Calu3 (cell line): ENCODE data around the gene TMEM178B. TPM values are rescaled to one million over a fixed set of nuclear protein-coding genes. Genes with fewer than 3 reads are reported as not detected.

ENCODE experiments used
- BruUV-seq: library from RNA; stranded (reverse); fragments of 400-500 nt; replicated peaks from 2 replicates; lab custom pipeline; 2021; lab: Mats Ljungman, UMichigan
- CTCF ChIA-PET: fragments of 300-600 bp; sonication (Branson Sonifier 250); formaldehyde crosslinking; loops from one replicate; lab custom pipeline; 2022; ENCODE audit warnings: antibody characterized with exemption; lab: Charles Lee
- DNase-seq: peaks from one replicate; pipeline ENCODE4 v3.0.0; 2022
- H3K27ac Mint-ChIP-seq: one replicate; pipeline ENCODE4 v1.8.0; 2022; ENCODE audit warnings: mixed read lengths; ENCODE audit not compliant: unreplicated experiment
- H3K27me3 Mint-ChIP-seq: one replicate; pipeline ENCODE4 v1.8.0; 2022; ENCODE audit warnings: mixed read lengths; ENCODE audit not compliant: unreplicated experiment
- H3K36me3 Mint-ChIP-seq: one replicate; pipeline ENCODE4 v1.8.0; 2022; ENCODE audit warnings: mild to moderate bottlenecking, moderate library complexity, mixed read lengths; ENCODE audit not compliant: insufficient read depth, unreplicated experiment
- H3K4me1 Mint-ChIP-seq: one replicate; pipeline ENCODE4 v1.8.0; 2022; ENCODE audit warnings: mild to moderate bottlenecking, low read depth, mixed read lengths; ENCODE audit not compliant: unreplicated experiment
- H3K4me3 Mint-ChIP-seq: one replicate; pipeline ENCODE4 v1.8.0; 2022; ENCODE audit warnings: mild to moderate bottlenecking, low read depth, moderate library complexity, mixed read lengths; ENCODE audit not compliant: unreplicated experiment
- H3K9me3 Mint-ChIP-seq: one replicate; pipeline ENCODE4 v1.8.0; 2022; ENCODE audit warnings: low read depth, mixed read lengths; ENCODE audit not compliant: unreplicated experiment
- intact Hi-C: fragments of 100-400 bp; cut with micrococcal nuclease; formaldehyde crosslinking; loops from one replicate; pipeline ENCODE4 v1.10.0; 2022; ENCODE audit not compliant: unreplicated experiment
- total RNA-seq: library from RNA; stranded (reverse); gene quantifications from 2 replicates; pipeline ENCODE4 v1.2.3, GENCODE V29; 2022
- TF ChIP-seq, protein P1 (sequence below): fragments of 200-600 bp; IDR thresholded peaks from one replicate; pipeline ENCODE4 v1.8.0; 2022; ENCODE audit warnings: antibody characterized with exemption; ENCODE audit not compliant: unreplicated experiment

The TMEM178B gene
- total RNA-seq, 1 experiment from 2014 or later: 1.5 TPM

- TF ChIP-seq, protein P1, sequence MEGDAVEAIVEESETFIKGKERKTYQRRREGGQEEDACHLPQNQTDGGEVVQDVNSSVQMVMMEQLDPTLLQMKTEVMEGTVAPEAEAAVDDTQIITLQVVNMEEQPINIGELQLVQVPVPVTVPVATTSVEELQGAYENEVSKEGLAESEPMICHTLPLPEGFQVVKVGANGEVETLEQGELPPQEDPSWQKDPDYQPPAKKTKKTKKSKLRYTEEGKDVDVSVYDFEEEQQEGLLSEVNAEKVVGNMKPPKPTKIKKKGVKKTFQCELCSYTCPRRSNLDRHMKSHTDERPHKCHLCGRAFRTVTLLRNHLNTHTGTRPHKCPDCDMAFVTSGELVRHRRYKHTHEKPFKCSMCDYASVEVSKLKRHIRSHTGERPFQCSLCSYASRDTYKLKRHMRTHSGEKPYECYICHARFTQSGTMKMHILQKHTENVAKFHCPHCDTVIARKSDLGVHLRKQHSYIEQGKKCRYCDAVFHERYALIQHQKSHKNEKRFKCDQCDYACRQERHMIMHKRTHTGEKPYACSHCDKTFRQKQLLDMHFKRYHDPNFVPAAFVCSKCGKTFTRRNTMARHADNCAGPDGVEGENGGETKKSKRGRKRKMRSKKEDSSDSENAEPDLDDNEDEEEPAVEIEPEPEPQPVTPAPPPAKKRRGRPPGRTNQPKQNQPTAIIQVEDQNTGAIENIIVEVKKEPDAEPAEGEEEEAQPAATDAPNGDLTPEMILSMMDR: no peak
- CTCF ChIA-PET: no interaction called here
Observed at GRCh38 chr7:141359262-141359661, 285.4 kb downstream of the TMEM178B start.

DNA sequence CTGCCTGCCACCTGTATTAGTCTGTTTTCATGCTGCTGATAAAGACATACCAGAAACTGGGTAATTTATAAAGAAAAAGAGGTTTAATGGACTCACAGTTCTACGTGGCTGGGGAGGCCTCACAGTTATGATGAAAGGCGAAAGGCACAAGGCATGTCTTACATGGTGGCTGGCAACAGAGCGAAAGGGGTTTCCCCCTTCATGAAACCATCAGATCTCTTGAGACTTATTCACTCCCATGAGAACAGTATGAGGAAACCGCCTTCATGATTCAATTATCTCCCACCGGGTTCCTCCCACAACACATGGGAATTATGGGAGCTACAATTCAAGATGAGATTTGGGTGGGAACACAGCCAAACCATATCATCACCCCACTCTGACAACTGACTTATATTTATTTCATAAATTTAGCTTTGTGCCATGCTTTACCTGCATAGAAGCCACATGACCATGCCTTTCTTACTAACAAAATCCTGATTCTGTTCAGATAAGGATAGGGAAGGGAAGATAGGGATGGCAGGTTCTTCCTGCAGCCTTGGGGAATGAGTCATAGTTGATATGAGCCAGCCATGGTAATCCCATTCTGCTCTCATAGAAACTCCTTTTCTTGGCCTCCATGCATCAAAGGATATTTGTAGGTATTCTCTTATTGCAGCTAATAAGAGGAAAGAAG, 286.0 kb downstream of the TMEM178B start:
- Mint-ChIP-seq H3K27me3 (no peaks in the 10 kb centered on the region), H3K27ac (no peak overlapping the region), H3K36me3 (no peaks in the 10 kb centered on the region), H3K4me3 (no peak overlapping the region), H3K4me1 (no peaks in the 10 kb centered on the region), H3K9me3 (peaks cover 4% of the 10 kb centered on the region)
- DNase-seq: no peak
- TF ChIP-seq, protein P1: no peak
- CTCF ChIA-PET: no interaction called here
- BruUV-seq: no TSS peak
- intact Hi-C loops: no loop called here

More at GRCh38 chr7:141359262-141359661, 285.4 kb downstream of the TMEM178B start:
- no peaks in the 10 kb centered on the region for H3K36me3 Mint-ChIP-seq
- BruUV-seq: no TSS peak
- H3K9me3 Mint-ChIP-seq: peaks cover 4% of the 10 kb centered on the region
- no peaks in the 10 kb centered on the region for H3K27me3 Mint-ChIP-seq
- H3K4me1 Mint-ChIP-seq: no peaks in the 10 kb centered on the region
- no peak overlapping the region for H3K27ac Mint-ChIP-seq
- intact Hi-C loops: no loop called here
- H3K4me3 Mint-ChIP-seq: no peak overlapping the region
- DNase-seq: no peak

DNA sequence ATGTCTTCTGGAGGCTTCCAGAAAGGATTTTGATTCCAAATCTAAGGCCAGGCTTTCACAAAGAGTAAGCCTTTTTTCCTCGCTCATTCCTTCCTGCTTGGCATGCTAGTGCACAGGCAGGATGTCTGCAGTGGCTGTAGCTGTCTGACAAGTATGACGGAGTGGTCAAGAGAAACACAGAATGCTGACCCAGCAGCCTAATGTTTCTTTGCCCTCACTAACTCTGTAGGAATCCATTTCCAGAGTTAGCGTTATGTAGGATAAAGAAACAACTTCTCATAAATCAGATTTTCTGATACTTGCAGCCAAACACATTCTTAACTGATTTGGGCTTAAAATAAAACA, 286.5 kb downstream of the TMEM178B start:
- no peak overlapping the region for H3K4me3 Mint-ChIP-seq
- H3K9me3 Mint-ChIP-seq: peaks cover 4% of the 10 kb centered on the region
- CTCF ChIA-PET: no interaction called here
- H3K27me3 Mint-ChIP-seq: no peaks in the 10 kb centered on the region
- no peak for DNase-seq
- no peak overlapping the region for H3K27ac Mint-ChIP-seq
- TF ChIP-seq, protein P1: no peak
- BruUV-seq: no TSS peak
- no peaks in the 10 kb centered on the region for H3K4me1 Mint-ChIP-seq
- no peaks in the 10 kb centered on the region for H3K36me3 Mint-ChIP-seq
- intact Hi-C loops: no loop called here

GRCh38 chr7:141360803-141361202, 286.9 kb downstream of the TMEM178B start:
- no TSS peak for BruUV-seq
- H3K9me3 Mint-ChIP-seq: peaks cover 6% of the 10 kb centered on the region
- CTCF ChIA-PET: no interaction called here
- no peaks in the 10 kb centered on the region for H3K27me3 Mint-ChIP-seq
- TF ChIP-seq, protein P1: no peak
- intact Hi-C loops: no loop called here
- no peaks in the 10 kb centered on the region for H3K36me3 Mint-ChIP-seq
- DNase-seq: no peak
- H3K27ac Mint-ChIP-seq: no peak overlapping the region
- H3K4me3 Mint-ChIP-seq: no peak overlapping the region
- no peaks in the 10 kb centered on the region for H3K4me1 Mint-ChIP-seq
